Testis (tissue), 2 donors: Measurements from ENCODE around the gene FAM180B.

Source experiments
- POLR2A ChIP-seq: fragments of 450-650 bp; IDR thresholded peaks from one replicate; pipeline ENCODE4 v1.6.1; 2017; ENCODE audit warnings: antibody characterized with exemption, mild to moderate bottlenecking, moderate library complexity
- TF ChIP-seq, protein P1 (sequence below), 3 experiments: fragments of 450-650 bp in 2 of 3; fragments of 200-600 bp in 1 of 3; sonication (generic) in 1 of 3; IDR thresholded peaks; one replicate each; pipeline ENCODE4 v1.5.1; 2016 to 2019; ENCODE audit warnings: antibody characterized with exemption in 3 of 3, mild to moderate bottlenecking in 2 of 3, moderate library complexity in 1 of 3

DNA sequence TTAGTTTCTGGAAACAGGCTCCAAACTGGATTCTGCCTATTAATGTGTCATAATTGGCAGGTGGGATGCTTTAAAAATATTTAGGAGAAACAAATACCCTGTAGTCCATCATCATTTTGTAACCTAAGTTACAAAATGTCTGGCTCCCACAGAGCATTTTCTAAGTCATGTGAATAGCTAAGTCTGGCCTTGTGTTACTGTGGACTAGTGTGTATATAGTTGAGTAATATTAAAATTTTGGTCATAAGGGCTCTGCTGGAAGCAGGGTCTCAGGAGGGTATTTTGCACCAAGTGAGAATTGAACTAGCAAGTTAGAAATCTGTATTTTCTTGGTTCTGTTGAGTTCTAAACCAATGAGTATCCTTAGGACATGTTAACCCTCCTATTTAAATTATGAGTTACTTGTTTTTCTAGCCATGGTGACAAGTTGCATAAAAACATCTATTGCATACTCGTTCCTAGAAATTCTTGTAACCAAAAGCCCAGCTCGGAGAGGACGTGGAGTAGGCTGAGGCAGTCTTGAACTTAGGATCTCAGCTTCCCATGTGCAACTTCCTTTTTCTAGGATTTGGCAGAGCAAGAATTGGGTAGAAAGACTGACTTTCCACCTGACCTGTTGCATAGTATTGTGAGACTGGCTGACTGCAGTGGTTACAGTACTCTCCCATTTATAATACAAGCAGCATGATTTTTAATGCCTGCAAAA is 15.7 kb upstream of the FAM180B start:
- no peak for TF ChIP-seq POLR2A
- TF ChIP-seq, protein P1, sequence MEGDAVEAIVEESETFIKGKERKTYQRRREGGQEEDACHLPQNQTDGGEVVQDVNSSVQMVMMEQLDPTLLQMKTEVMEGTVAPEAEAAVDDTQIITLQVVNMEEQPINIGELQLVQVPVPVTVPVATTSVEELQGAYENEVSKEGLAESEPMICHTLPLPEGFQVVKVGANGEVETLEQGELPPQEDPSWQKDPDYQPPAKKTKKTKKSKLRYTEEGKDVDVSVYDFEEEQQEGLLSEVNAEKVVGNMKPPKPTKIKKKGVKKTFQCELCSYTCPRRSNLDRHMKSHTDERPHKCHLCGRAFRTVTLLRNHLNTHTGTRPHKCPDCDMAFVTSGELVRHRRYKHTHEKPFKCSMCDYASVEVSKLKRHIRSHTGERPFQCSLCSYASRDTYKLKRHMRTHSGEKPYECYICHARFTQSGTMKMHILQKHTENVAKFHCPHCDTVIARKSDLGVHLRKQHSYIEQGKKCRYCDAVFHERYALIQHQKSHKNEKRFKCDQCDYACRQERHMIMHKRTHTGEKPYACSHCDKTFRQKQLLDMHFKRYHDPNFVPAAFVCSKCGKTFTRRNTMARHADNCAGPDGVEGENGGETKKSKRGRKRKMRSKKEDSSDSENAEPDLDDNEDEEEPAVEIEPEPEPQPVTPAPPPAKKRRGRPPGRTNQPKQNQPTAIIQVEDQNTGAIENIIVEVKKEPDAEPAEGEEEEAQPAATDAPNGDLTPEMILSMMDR (IDR thresholded peaks at IDR 0.05), result no peak
